Endothelial cell of umbilical vein (primary cell): ENCODE measurements around the gene MTRF1. TPM values are rescaled to one million over a fixed set of nuclear protein-coding genes. Genes with fewer than 3 reads are reported as not detected.
A peak's percentile ranks its signal among the peaks of the same experiment; 100 is the strongest.

ENCODE experiments used
- BruUV-seq: library from RNA; stranded (reverse); fragments of 400-500 nt; replicated peaks from 2 replicates; lab custom pipeline; 2021; lab: Mats Ljungman, UMichigan
- CTCF ChIA-PET: fragments of 300-600, 350-600 bp; sonication (Branson Sonifier 250); formaldehyde crosslinking; loops from one replicate; lab custom pipeline; 2021; ENCODE audit warnings: antibody characterized with exemption, inconsistent platforms; lab: Charles Lee
- POLR2A ChIA-PET: fragments of 300-600, 350-600 bp; sonication (Branson Sonifier 250); formaldehyde crosslinking; loops from one replicate; lab custom pipeline; 2021; ENCODE audit warnings: antibody characterized with exemption, inconsistent platforms; lab: Charles Lee
- DNase-seq: peaks from one replicate; pipeline ENCODE4 v3.0.0-alpha.2; 2011; ENCODE audit warnings: low read depth, low spot score
- FAIRE-seq: peaks from 2 replicates; lab custom pipeline; 2011; peaks lifted over from hg19 to GRCh38; lab: Jason Lieb, UNC
- H2AFZ ChIP-seq: 2 replicates; pipeline ENCODE4 v1.6.0; 2012; ENCODE audit warnings: low read depth, low read length, control low read depth, inconsistent platforms
- H3K27ac ChIP-seq: 2 replicates; pipeline ENCODE4 v1.5.1; 2011; ENCODE audit warnings: low read depth, mild to moderate bottlenecking, control low read depth, low read length, moderate library complexity; ENCODE audit not compliant: insufficient read depth
- H3K27me3 ChIP-seq, 2 experiments: 2 replicates each; pipeline versions ENCODE4 v1.6.0 to v1.6.1; 2011; ENCODE audit warnings: low read length in 2 of 2, mixed read lengths in 1 of 2; ENCODE audit not compliant: control insufficient read depth in 2 of 2, insufficient read depth in 2 of 2
- H3K36me3 ChIP-seq, 2 experiments: 2 replicates in 1 of 2; 3 replicates in 1 of 2; pipeline ENCODE4 v1.5.1; 2011; ENCODE audit warnings: low read length in 2 of 2, mild to moderate bottlenecking in 1 of 2, moderate library complexity in 1 of 2; ENCODE audit not compliant: control insufficient read depth in 2 of 2, insufficient read depth in 2 of 2; ENCODE audit errors: extremely low read depth in 1 of 2
- H3K4me1 ChIP-seq: 3 replicates; pipeline ENCODE4 v1.5.1; 2011; ENCODE audit warnings: mild to moderate bottlenecking, low read length; ENCODE audit not compliant: control insufficient read depth, insufficient read depth; ENCODE audit errors: extremely low read depth
- H3K4me2 ChIP-seq: 2 replicates; pipeline ENCODE4 v1.6.1; 2011; ENCODE audit warnings: low read length, control low read depth, mixed read lengths; ENCODE audit not compliant: insufficient read depth
- H3K4me3 ChIP-seq, 3 experiments: fragments of 200-600 bp in 1 of 3; sonication (generic), shearing (Covaris generic) in 1 of 3; replicated peaks in 1 of 3; 2 replicates each; pipeline ENCODE4 v1.5.1; 2011 to 2016; ENCODE audit warnings: control low read depth in 3 of 3, low read length in 3 of 3, mild to moderate bottlenecking in 2 of 3, inconsistent platforms in 1 of 3, low read depth in 1 of 3, moderate library complexity in 1 of 3; ENCODE audit not compliant: insufficient read depth in 1 of 3
- H3K79me2 ChIP-seq: 2 replicates; pipeline ENCODE4 v1.6.0; 2012; ENCODE audit warnings: low read length, inconsistent platforms; ENCODE audit not compliant: control insufficient read depth, insufficient read depth
- H3K9ac ChIP-seq: replicated peaks from 2 replicates; pipeline ENCODE3; 2011; ENCODE audit warnings: low read length, control low read depth; ENCODE audit not compliant: insufficient read depth; ENCODE audit errors: extremely low read depth
- H3K9me1 ChIP-seq: replicated peaks from 3 replicates; pipeline ENCODE4 v1.6.0; 2011; ENCODE audit warnings: mild to moderate bottlenecking, low read length; ENCODE audit not compliant: control insufficient read depth, insufficient read depth; ENCODE audit errors: extremely low read depth
- H3K9me3 ChIP-seq: replicated peaks from 2 replicates; pipeline ENCODE4 v1.5.1; 2012; ENCODE audit warnings: low read length, inconsistent platforms; ENCODE audit not compliant: control insufficient read depth, insufficient read depth
- H4K20me1 ChIP-seq: replicated peaks from 2 replicates; pipeline ENCODE3; 2011; ENCODE audit warnings: mild to moderate bottlenecking, low read length; ENCODE audit not compliant: control insufficient read depth, insufficient read depth; ENCODE audit errors: extremely low read depth
- CTCF ChIP-seq, 2 donors: IDR thresholded peaks; 1 replicate in 1 of 2; 2 replicates in 1 of 2; pipeline ENCODE4 v1.5.1; 2011; ENCODE audit warnings: low read length in 2 of 2, mild to moderate bottlenecking in 2 of 2, moderate library complexity in 2 of 2, control low read depth in 1 of 2, inconsistent platforms in 1 of 2, low read depth in 1 of 2; ENCODE audit not compliant: insufficient read depth in 1 of 2; ENCODE audit errors: extremely low read depth in 1 of 2
- EZH2 ChIP-seq: IDR thresholded peaks from 2 replicates; pipeline ENCODE4 v1.6.1; 2012; ENCODE audit warnings: borderline replicate concordance, low read depth, mild to moderate bottlenecking, moderate library complexity, low read length, inconsistent platforms; ENCODE audit not compliant: severe bottlenecking
- FOS ChIP-seq: IDR thresholded peaks from 2 replicates; pipeline ENCODE4 v1.6.1; 2011; ENCODE audit warnings: mild to moderate bottlenecking, low read length, moderate library complexity, borderline replicate concordance; ENCODE audit not compliant: insufficient read depth
- GATA2 ChIP-seq: IDR thresholded peaks from 2 replicates; pipeline ENCODE4 v1.7.0; 2011; ENCODE audit warnings: low read depth, mild to moderate bottlenecking, moderate library complexity, mixed read lengths, low read length; ENCODE audit not compliant: insufficient read length, insufficient read depth
- JUN ChIP-seq: IDR thresholded peaks from 2 replicates; pipeline ENCODE4 v1.6.1; 2011; ENCODE audit warnings: borderline replicate concordance, low read depth; ENCODE audit not compliant: insufficient read length, insufficient read depth
- MAX ChIP-seq: IDR thresholded peaks from 2 replicates; pipeline ENCODE4 v1.6.1; 2011; ENCODE audit not compliant: insufficient read depth, insufficient read length
- MYC ChIP-seq: IDR thresholded peaks from one replicate; pipeline ENCODE4 v1.6.1; 2011; ENCODE audit warnings: mild to moderate bottlenecking, low read depth, low read length
- POLR2A ChIP-seq: IDR thresholded peaks from 2 replicates; pipeline ENCODE4 v1.6.1; 2012; ENCODE audit warnings: low read depth, mild to moderate bottlenecking, control low read depth, low read length
- POLR2AphosphoS5 ChIP-seq: IDR thresholded peaks from 2 replicates; pipeline ENCODE4 v1.6.1; 2012; ENCODE audit warnings: low read depth, mild to moderate bottlenecking, control low read depth, low read length, moderate library complexity; ENCODE audit not compliant: insufficient read depth
- dilution Hi-C: fragments of 300-500 bp; cut with MboI; formaldehyde crosslinking; loops from one replicate; pipeline ENCODE4 v1.15.0; 2019; ENCODE audit warnings: low sequenced_read_pairs; ENCODE audit not compliant: extremely low pct_ligation_motif_present
- intact Hi-C: fragments of 100-400 bp; cut with micrococcal nuclease; formaldehyde crosslinking; loops from one replicate; pipeline ENCODE4 v1.10.0; 2022
- polyA plus RNA-seq, 4 experiments: library from polyadenylated mRNA; depleted of rRNA in 3 of 4; stranded (reverse) in 3 of 4; unstranded in 1 of 4; fragments of >200 nt; gene quantifications; 2 replicates each; pipeline versions ENCODE4 v1.2.1 to v1.2.3, GENCODE V29; 2011 to 2012; ENCODE audit warnings: missing spikeins in 1 of 4
- total RNA-seq: library from RNA; stranded (reverse); gene quantifications from 2 replicates; pipeline ENCODE4 v1.2.3, GENCODE V29; 2021

The MTRF1 gene
- total and polyA plus RNA-seq, 2 donors (not counting 3 experiments of a cell fraction or from before 2014, with no cell fraction given) = 8.0 to 16.3 TPM

DNA sequence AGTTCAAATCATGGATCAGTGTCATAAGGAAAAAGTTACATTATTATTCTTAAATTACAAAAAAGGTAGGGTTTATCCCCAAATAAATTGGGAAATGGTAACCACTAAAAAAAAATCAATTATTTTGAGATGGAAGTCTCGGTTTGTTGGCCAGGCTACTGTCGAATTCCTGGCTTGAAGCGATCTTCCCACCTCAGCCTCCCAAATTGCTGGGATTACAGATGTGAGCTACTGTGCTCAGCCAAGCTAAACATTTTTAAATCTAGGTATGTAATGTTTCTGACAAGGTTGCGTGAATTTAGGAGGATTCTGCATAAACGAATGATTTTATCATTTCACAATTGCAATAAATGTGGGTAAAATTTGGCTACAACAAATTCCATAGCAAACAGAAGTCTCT lies 49.7 kb upstream of the MTRF1 start:
- Histone ChIP-seq H3K79me2 (peaks cover 68% of the 10 kb centered on the region), H3K4me1 (peaks cover 28% of the 10 kb centered on the region), H4K20me1 (no peaks in the 10 kb centered on the region), H3K36me3 (no peaks in the 10 kb centered on the region), H3K4me2 (peak overlapping the region; percentile 95), H2AFZ (no peak overlapping the region), H3K27ac (no peak overlapping the region), H3K9ac (peak overlapping the region; percentile 89), H3K27me3 (no peaks in the 10 kb centered on the region), H3K4me3 (peak overlapping the region in 2 of 3 experiments; percentile 92 to 95), H3K9me1 (no peaks in the 10 kb centered on the region), H3K9me3 (no peaks in the 10 kb centered on the region)
- DNase-seq (no peak), FAIRE-seq (no peak)
- dilution Hi-C loops = no loop called here
- intact Hi-C loops = loop anchor here (5.0 kb wide), 2 partner anchors 34 to 251 kb away; partner anchors contain the start of gene WBP4
- CTCF ChIA-PET = interaction anchor here (0.7 to 1.9 kb wide), 6 partner anchors 12 to 340 kb away, joined by 3 to 4 read pairs (median 4); no protein-coding TSS in a partner anchor
- no peak for TF ChIP-seq POLR2A
- TF ChIP-seq GATA2 = no peak
- TF ChIP-seq EZH2 = no peak
- TF ChIP-seq CTCF (IDR thresholded peaks at IDR 0.05; ENCODE audit: extremely low read depth in 1 of 2, insufficient read depth in 1 of 2, low read depth in 1 of 2, low read length in 2 of 2) = no peak
- TF ChIP-seq JUN = no peak
- no peak for TF ChIP-seq MAX
- no peak for TF ChIP-seq POLR2AphosphoS5
- no peak for TF ChIP-seq MYC
- TF ChIP-seq FOS = no peak
- POLR2A ChIA-PET = no interaction called here
- no TSS peak for BruUV-seq
